HL-60 (cell line): ENCODE results near the gene NBL1.

Experiments
- DNase-seq, 2 experiments: peaks; one replicate each; pipeline ENCODE4 v3.0.0-alpha.2; 2010 to 2020; ENCODE audit warnings: low read depth in 1 of 2, low spot score in 1 of 2
- H3K27ac ChIP-seq: fragments of 250-450 bp; sonication (Bioruptor Pico); replicated peaks from 2 replicates; pipeline ENCODE4 v1.5.1; 2020; ENCODE audit warnings: mild to moderate bottlenecking, moderate library complexity
- H3K27me3 ChIP-seq: fragments of 250-450 bp; sonication (Bioruptor Pico); 2 replicates; pipeline ENCODE4 v1.5.1; 2021; ENCODE audit warnings: mild to moderate bottlenecking, moderate library complexity; ENCODE audit not compliant: insufficient read depth, poor library complexity, severe bottlenecking
- H3K4me3 ChIP-seq: replicated peaks from 2 replicates; pipeline ENCODE4 v1.5.1; 2011; ENCODE audit warnings: mild to moderate bottlenecking, control low read depth, low read length; ENCODE audit not compliant: insufficient read depth
- GABPA ChIP-seq: IDR thresholded peaks from 2 replicates; pipeline ENCODE4 v1.6.1; 2012; ENCODE audit warnings: low read depth
- POLR2AphosphoS5 ChIP-seq: IDR thresholded peaks from 2 replicates; pipeline ENCODE4 v1.6.1; 2012; ENCODE audit warnings: low read depth
- SPI1 ChIP-seq: IDR thresholded peaks from 2 replicates; pipeline ENCODE4 v1.6.1; 2012; ENCODE audit warnings: low read depth, mild to moderate bottlenecking, borderline replicate concordance
- TF ChIP-seq, protein P1 (sequence below): IDR thresholded peaks from one replicate; pipeline ENCODE4 v1.5.1; 2011; ENCODE audit warnings: low read length, control low read depth, inconsistent platforms; ENCODE audit not compliant: insufficient read depth
- TF ChIP-seq, protein P2 (sequence below): IDR thresholded peaks from 2 replicates; pipeline ENCODE4 v1.6.1; 2012; ENCODE audit warnings: low read depth; ENCODE audit not compliant: insufficient replicate concordance

The NBL1 gene

DNA sequence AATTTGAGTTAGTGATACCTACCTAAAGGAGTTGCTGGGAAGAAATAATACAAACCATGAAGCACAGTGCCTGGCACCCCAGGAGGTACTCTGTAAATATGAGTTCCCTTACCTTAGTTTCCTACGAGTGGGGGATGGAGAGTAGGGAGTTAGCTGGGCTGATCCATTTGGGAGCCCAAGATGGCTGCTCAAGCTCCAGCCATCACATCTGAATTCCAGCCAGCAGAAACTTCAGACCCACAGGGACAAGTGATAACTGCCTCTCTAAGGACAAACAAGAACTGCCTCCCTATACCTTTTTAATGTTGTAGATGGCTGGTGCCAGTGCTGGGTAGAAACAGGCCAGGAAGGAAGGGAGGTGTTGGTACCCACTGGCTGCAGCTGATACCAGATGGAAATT, 43.3 kb downstream of the NBL1 start:
- H3K27ac ChIP-seq, result no peak overlapping the region
- DNase-seq, result no peak
- no peak overlapping the region for H3K4me3 ChIP-seq
- TF ChIP-seq POLR2AphosphoS5, result no peak
- H3K27me3 ChIP-seq, result no peaks in the 10 kb centered on the region

DNA sequence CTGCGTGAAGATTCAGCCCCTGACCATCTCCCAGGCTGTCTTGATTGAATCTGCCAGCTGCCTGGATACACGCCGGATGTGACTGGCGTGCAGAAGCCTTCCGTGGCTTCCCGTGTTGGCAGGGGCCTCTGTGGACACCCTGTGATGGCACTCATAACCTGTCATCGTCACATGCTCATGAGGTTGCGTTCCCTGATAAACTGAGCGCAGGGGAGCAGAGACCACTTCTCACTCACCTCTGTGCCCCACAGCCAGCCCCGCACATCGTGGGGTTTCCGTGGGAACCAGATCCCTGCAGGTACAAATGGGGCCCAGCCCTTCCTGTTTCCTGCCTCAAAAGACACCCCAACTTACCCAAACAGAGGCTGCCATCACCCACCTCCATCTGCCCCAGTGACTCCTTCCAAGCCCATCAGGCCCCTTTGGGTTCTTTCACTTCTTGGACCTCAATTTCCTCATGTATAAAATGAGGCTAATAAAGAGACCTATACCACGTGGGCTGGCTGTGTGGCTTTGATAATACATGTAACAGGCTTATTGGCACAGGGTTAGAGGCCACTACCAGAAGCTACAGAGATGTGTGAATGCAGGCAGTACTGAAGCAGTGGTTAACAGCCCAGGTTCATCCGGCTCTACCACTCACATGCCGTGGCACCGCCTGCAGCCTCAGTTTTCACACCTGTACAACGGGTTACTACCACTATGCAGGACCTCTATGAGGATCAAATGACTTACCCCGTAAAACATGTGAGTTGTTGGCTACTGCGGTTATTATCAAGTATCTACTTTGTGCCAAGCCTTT, 44.1 kb downstream of the NBL1 start:
- no peak overlapping the region for H3K27ac ChIP-seq
- no peaks in the 10 kb centered on the region for H3K27me3 ChIP-seq
- no peak overlapping the region for H3K4me3 ChIP-seq
- TF ChIP-seq, protein P1, sequence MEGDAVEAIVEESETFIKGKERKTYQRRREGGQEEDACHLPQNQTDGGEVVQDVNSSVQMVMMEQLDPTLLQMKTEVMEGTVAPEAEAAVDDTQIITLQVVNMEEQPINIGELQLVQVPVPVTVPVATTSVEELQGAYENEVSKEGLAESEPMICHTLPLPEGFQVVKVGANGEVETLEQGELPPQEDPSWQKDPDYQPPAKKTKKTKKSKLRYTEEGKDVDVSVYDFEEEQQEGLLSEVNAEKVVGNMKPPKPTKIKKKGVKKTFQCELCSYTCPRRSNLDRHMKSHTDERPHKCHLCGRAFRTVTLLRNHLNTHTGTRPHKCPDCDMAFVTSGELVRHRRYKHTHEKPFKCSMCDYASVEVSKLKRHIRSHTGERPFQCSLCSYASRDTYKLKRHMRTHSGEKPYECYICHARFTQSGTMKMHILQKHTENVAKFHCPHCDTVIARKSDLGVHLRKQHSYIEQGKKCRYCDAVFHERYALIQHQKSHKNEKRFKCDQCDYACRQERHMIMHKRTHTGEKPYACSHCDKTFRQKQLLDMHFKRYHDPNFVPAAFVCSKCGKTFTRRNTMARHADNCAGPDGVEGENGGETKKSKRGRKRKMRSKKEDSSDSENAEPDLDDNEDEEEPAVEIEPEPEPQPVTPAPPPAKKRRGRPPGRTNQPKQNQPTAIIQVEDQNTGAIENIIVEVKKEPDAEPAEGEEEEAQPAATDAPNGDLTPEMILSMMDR, result no peak
- TF ChIP-seq GABPA (no peak), POLR2AphosphoS5 (no peak), SPI1 (no peak)
- TF ChIP-seq, protein P2, sequence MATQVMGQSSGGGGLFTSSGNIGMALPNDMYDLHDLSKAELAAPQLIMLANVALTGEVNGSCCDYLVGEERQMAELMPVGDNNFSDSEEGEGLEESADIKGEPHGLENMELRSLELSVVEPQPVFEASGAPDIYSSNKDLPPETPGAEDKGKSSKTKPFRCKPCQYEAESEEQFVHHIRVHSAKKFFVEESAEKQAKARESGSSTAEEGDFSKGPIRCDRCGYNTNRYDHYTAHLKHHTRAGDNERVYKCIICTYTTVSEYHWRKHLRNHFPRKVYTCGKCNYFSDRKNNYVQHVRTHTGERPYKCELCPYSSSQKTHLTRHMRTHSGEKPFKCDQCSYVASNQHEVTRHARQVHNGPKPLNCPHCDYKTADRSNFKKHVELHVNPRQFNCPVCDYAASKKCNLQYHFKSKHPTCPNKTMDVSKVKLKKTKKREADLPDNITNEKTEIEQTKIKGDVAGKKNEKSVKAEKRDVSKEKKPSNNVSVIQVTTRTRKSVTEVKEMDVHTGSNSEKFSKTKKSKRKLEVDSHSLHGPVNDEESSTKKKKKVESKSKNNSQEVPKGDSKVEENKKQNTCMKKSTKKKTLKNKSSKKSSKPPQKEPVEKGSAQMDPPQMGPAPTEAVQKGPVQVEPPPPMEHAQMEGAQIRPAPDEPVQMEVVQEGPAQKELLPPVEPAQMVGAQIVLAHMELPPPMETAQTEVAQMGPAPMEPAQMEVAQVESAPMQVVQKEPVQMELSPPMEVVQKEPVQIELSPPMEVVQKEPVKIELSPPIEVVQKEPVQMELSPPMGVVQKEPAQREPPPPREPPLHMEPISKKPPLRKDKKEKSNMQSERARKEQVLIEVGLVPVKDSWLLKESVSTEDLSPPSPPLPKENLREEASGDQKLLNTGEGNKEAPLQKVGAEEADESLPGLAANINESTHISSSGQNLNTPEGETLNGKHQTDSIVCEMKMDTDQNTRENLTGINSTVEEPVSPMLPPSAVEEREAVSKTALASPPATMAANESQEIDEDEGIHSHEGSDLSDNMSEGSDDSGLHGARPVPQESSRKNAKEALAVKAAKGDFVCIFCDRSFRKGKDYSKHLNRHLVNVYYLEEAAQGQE, result no peak
- no peak for DNase-seq

DNA sequence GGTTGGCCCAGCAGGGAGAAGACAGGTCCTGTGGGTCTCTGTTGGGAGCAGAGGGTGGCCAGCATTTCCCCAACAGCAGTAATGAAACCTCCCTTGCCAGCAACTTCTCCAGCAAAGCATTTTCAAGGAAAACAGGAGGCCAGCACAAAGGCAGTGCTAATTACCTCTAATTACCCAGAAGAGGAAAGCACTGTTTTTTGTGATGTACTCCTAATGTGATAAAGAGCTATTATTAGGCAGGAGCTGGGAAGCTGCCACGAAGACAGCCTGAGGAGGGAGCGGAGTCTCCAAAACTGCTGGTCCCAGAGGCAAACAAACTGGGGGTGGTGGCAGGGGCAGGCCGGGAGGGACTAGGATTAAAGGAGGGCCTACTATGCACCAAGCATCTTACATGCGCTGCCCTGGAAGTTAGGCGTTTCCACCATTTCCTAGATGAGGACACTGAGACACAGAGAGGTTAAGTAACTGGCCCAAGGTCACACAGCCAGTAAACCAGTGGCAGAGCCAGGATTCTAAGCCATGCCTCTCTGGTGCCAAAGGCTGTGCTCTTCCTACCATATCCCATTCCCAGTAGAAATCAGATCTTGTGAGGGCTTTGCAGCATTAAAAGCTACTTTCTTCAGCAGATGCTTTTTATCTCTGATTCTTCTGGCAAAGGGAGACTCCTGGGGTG, 45.1 kb downstream of the NBL1 start:
- no peak for DNase-seq
- Histone ChIP-seq H3K27ac (no peak overlapping the region), H3K4me3 (no peak overlapping the region), H3K27me3 (no peaks in the 10 kb centered on the region)
- TF ChIP-seq SPI1 (no peak), POLR2AphosphoS5 (no peak), GABPA (no peak)
- TF ChIP-seq, protein P1, result no peak
- TF ChIP-seq, protein P2, result no peak

DNA sequence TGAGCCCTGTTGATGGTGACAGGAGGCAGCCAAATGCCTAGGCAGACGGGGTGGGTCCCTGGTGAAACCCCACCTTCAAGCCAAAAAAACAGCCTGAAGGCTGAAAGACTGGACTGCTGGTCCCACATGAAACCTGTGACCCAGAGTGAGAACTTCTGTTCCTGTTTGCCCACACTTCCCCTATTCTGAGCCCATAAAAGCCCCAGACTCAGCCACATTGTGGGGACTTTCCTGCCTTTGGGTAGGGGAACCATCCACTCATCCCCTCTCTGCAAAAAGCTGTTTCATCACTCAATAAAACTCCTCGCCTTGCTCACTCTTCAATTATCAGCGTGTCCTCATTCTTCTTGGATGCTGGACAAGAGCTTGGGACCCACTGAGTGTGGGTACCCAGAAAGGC, 45.7 kb downstream of the NBL1 start:
- Histone ChIP-seq H3K27ac (no peak overlapping the region), H3K4me3 (no peak overlapping the region), H3K27me3 (no peaks in the 10 kb centered on the region)
- TF ChIP-seq, protein P1, result no peak
- peak; percentile 33; the same call in 1 of the 2 replicates for TF ChIP-seq SPI1
- TF ChIP-seq GABPA, result no peak
- no peak for TF ChIP-seq POLR2AphosphoS5
- TF ChIP-seq, protein P2, result no peak
- no peak for DNase-seq
